ENCODE results near the gene NT5C1A.
A peak's percentile ranks its signal among the peaks of the same experiment; 100 is the strongest.

Gene NT5C1A
- 4.5 reads per million, percentile 18 among the genes with 10 or more reads in this experiment for total RNA-seq

- DNase-seq = no peak
Measured at GRCh38 chr1:39671793-39672550, at the start of gene NT5C1A. Gene NT5C1A (minus strand): TSS chr1:39672107. CDS start chr1:39672038, 69 bp downstream.

DNA sequence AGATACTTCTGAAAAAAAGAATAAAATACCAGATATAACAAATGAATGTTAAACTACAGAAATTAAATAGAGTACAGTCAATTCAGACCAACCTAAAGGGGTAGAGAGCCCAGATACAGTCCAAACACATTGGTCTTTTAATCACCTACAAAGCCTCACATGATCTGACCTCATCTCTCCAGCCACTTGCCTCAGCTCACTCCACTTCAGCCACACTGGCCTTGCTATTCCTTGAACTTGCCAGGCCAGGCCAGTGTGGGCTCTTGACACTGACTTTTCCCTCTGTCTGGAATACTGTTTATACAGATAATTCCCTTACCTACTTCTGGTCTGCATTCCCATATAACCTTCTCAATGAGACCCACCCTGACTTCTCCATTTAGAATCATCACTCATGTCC is 49.8 kb upstream of the NT5C1A start:
- no peak for DNase-seq

- no peak for DNase-seq
Measured at GRCh38 chr1:39720094-39720999, 48.4 kb upstream of the NT5C1A start.

GRCh38 chr1:39717809-39718208 is 45.9 kb upstream of the NT5C1A start:
- no peak for DNase-seq

- DNase-seq = no peak
Measured at GRCh38 chr1:39713557-39713956, 41.6 kb upstream of the NT5C1A start.

DNA sequence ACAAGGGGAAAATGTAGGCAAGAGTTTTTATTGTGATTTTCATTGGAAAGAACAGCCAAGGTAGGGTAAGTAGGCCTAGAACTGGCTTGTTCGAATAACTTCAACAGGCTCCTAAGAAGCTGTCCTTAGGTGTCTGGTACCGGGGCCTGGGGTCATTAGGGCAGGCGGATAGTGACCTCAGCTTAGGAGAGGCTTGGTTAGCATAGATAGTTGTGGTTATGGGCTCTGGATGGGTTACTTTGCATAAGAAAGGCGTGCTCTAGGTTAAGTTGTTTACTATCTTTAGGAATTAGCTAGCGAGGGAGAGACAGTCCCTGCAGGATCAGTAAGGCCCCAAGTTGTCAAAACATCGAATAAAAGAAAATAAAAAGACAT is 40.0 kb upstream of the NT5C1A start:
- no peak for DNase-seq

- DNase-seq = no peak
Measured at GRCh38 chr1:39711104-39711965, 39.4 kb upstream of the NT5C1A start.

- no peak for DNase-seq
Measured at GRCh38 chr1:39707506-39707905, 35.6 kb upstream of the NT5C1A start.

GRCh38 chr1:39704757-39705156 is 32.9 kb upstream of the NT5C1A start:
- no peak for DNase-seq

GRCh38 chr1:39701049-39701439 is 29.1 kb upstream of the NT5C1A start:
- DNase-seq = no peak

- no peak for DNase-seq
Measured at GRCh38 chr1:39700348-39700747, 28.4 kb upstream of the NT5C1A start.

DNA sequence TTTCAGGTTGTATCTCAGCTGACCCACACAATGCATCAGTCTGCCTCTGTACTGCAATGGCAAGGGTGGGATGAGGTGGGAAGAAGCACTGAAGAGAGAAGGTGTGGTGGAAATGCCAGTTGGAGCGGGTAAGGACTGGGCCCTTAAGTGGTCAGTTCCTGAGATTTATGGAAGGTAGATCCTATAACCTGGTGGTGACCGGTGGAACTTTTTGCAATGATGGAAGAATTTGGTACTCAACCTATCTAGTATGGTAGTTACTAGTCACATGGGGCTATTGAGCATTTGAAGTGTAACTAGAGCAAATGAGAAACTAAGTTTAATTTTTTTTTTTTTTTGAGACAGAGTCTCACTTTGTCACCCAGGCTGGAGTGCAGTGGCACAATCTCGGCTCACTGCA is 27.5 kb upstream of the NT5C1A start:
- DNase-seq = no peak

DNA sequence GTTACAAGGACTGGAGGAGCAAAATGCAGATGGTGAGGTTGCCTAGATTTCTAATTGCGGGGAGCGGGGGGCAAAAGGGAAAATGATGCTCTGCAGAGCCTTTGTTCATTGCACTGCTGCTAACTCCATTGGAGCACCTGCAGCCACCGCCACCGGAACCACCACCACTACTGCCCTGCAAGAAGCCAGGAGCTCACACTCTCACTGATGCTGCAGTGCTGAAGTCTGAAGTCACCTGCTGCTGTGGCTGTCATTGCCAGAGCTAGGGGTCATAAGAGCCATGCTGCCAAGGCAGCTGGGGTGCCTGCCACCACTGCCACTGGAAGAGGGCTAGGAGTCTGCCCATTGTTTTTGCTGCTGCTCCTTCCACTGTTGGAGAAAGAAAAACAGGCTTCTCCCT is 26.7 kb upstream of the NT5C1A start:
- no peak for DNase-seq

DNA sequence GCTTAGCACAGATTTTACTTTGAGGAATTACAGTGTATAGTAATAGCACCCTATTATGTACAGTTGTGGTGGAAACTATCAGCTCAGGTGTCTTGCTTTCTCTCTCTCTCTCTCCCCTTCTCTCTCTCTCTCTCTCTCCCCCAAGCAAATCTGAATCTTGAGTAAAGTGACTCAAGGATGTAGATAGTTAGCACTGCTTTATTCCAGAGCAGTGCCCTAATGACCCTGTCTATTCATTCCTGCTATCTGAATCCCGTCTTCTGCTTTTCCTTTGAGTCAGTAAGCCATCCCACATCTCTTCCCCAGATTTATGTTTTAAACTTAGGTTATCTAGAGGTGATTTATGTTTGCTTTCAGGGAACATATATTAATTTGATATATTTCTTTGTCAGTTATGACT is 24.5 kb upstream of the NT5C1A start:
- DNase-seq = no peak

- DNase-seq = no peak
Measured at GRCh38 chr1:39695016-39695415, 23.1 kb upstream of the NT5C1A start.

GRCh38 chr1:39694026-39694425 is 22.1 kb upstream of the NT5C1A start:
- no peak for DNase-seq

GRCh38 chr1:39692152-39693074 is 20.5 kb upstream of the NT5C1A start:
- peak; percentile 24 for DNase-seq

DNA sequence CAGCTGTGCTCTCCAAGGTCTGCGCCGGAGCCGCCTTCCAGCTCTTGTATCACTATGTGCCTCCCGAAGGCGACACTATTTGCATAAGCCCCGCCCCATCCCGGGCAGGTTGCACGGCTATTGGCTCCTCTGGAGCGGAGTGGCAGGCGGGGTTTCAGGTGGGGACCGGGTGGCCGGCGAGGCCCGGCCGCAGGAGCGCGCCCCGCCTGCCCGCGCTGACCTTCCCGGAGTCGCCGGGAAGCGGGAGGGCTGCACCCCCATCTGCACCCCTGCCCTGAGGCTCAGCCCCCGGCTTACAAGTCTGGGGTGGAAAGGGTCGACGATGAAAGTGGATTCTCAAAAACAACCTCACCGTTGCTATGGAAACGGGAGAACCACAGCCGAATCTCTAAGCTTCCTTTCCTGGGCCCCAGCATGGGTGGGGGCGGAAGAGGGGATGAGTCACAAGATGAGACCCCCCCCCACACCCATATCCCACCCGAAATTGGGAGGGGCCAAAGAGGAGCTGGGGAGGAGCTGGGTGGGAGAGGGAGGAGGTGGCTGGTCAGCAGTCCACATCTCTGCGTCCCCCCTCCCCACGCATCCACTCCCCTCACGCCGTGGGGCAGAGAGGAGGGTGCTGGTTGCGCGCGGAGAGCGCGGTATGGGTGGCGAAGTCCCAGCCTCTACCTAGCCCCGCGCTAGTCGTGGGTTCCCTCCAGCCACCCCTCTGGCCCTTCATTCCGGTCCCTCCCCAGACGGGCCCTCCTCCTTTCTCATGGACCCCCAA is 19.7 kb upstream of the NT5C1A start, which contains the start of gene HPCAL4:
HPCAL4 (minus strand) TSS at position 51 of the 769 bp plus-strand sequence. CDS start 6,830 bp downstream, outside the sequence.
- peak; percentile 87 for DNase-seq

- no peak for DNase-seq
Measured at GRCh38 chr1:39690794-39691382, 19.0 kb upstream of the NT5C1A start.

DNA sequence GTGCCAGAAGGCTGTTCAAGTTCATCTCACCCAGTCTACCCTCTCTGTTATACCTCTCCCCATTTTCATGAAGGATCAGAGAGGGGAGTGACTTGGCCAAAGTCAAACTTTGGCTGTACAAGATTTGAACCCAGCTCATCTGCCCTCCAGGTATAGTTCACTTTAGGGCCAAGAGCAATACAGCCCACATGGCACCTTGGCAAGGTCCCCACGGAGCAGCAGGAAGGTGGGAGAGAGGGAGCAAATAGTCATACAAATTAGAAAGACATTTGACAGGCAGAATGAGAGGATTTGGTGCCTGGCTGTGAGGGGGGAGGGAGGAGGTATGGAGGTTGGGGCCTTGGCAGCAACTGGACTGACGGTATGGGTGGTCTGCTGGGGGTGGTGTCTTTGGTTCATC is 18.3 kb upstream of the NT5C1A start:
- no peak for DNase-seq

Measured in effector CD4-positive, alpha-beta T cell (primary cell).